GM12892 (cell line): Measurements from ENCODE around the gene SPATA13.

Experiments
- POLR2A ChIP-seq: IDR thresholded peaks from 2 replicates; pipeline ENCODE4 v1.6.1; 2011; ENCODE audit warnings: low read depth, low read length, control low read depth
- POLR2AphosphoS5 ChIP-seq: IDR thresholded peaks from 2 replicates; pipeline ENCODE4 v1.6.1; 2011; ENCODE audit warnings: low read depth, low read length, control low read depth
- TAF1 ChIP-seq: IDR thresholded peaks from 2 replicates; pipeline ENCODE4 v1.6.1; 2011; ENCODE audit warnings: low read depth, mild to moderate bottlenecking, control low read depth, low read length, borderline replicate concordance

GRCh38 chr13:24307211-24308067 is 146.9 kb downstream of the SPATA13 start:
- TF ChIP-seq POLR2A (no peak), TAF1 (no peak), POLR2AphosphoS5 (no peak)
